Breast epithelium (tissue), 3 donors: ENCODE data around the gene PLXNC1.

ENCODE experiments used
- POLR2A ChIP-seq: fragments of 450-650 bp; IDR thresholded peaks from one replicate; pipeline ENCODE4 v1.6.1; 2016; ENCODE audit warnings: antibody characterized with exemption, mild to moderate bottlenecking, moderate library complexity
- TF ChIP-seq, protein P1 (sequence below), 3 donors: fragments of 450-650 bp; IDR thresholded peaks; one replicate each; pipeline ENCODE4 v1.5.1; 2016 to 2017; ENCODE audit warnings: antibody characterized with exemption in 3 of 3, mild to moderate bottlenecking in 3 of 3, moderate library complexity in 3 of 3

DNA sequence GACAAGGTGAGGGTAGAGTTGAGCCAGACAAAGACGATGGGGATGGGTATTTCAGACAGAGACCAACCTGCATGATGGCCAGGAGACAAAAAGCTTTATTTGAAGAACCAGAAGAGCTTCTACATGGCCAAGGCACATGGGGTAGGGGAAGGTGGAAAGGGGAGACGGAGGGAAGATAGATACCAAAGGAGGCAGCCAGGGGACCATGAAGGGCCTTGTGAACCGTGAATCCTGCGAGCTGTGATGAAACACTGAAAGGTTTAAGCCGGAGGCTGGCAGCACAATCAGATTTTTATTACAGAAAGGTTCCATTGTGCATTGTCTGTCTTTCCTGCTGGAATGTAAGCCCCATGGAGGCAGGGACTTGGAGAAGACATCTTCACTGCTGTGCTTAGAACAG lies 72.4 kb downstream of the PLXNC1 start:
- TF ChIP-seq, protein P1, sequence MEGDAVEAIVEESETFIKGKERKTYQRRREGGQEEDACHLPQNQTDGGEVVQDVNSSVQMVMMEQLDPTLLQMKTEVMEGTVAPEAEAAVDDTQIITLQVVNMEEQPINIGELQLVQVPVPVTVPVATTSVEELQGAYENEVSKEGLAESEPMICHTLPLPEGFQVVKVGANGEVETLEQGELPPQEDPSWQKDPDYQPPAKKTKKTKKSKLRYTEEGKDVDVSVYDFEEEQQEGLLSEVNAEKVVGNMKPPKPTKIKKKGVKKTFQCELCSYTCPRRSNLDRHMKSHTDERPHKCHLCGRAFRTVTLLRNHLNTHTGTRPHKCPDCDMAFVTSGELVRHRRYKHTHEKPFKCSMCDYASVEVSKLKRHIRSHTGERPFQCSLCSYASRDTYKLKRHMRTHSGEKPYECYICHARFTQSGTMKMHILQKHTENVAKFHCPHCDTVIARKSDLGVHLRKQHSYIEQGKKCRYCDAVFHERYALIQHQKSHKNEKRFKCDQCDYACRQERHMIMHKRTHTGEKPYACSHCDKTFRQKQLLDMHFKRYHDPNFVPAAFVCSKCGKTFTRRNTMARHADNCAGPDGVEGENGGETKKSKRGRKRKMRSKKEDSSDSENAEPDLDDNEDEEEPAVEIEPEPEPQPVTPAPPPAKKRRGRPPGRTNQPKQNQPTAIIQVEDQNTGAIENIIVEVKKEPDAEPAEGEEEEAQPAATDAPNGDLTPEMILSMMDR (IDR thresholded peaks at IDR 0.05), result no peak
- no peak for TF ChIP-seq POLR2A
